ENCODE results near the gene IFT88. TPM values are rescaled to one million over a fixed set of nuclear protein-coding genes. Genes with fewer than 3 reads are reported as not detected.

Gene IFT88
- total and polyA plus RNA-seq, 2 of the 4 experiments (the other 2 are of a cell fraction) = 5.5 to 8.6 TPM

DNA sequence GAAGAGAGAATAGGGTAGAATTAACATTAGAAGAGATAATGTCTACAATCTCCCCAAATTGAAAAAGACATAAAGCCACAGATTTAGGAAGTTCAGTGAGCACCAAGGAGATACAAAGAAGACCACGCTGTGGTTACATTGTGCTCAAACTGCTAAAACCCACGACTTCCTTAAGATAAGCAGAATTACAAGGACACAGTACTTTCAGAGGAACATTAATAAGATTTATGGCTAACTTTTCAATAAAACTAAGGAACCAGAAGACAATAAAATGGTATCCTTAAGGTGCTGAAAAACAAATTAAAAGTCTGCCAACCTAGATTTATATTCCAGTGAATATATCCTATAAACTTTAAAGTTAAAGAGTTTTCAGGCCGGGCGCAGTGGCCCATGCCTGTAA is 129.1 kb downstream of the IFT88 start:
- H4K5ac ChIP-seq (ENCODE audit: low read depth, low read length) = no peak overlapping the region
- no peak overlapping the region for H3K4ac ChIP-seq (ENCODE audit: low read depth, low read length)
- intact Hi-C loops (cut with micrococcal nuclease) (no loop called here), dilution Hi-C loops (cut with HindIII; ENCODE audit: low sequenced_read_pairs, unreplicated experiment) (no loop called here), in situ Hi-C loops (cut with MboI; ENCODE audit: low sequenced_read_pairs) (no loop called here)
- no peak overlapping the region for H2BK120ac ChIP-seq (ENCODE audit: low read depth, low read length)
- no peak overlapping the region for H2BK5ac ChIP-seq (ENCODE audit: low read depth, low read length, poor library complexity, severe bottlenecking)
- no peaks in the 10 kb centered on the region for H3K9me3 ChIP-seq (ENCODE audit: control insufficient read depth, insufficient read depth, low read length)
- no peaks in the 10 kb centered on the region for H3K36me3 ChIP-seq (ENCODE audit: control insufficient read depth, insufficient read depth, low read length)
- no peak overlapping the region for H4K91ac ChIP-seq (ENCODE audit: insufficient read depth, low read depth, low read length)
- no TSS peak for BruUV-seq (replicated peaks)
- no peak overlapping the region for H2BK15ac ChIP-seq (ENCODE audit: low read depth, low read length)
- no peak overlapping the region for H3K4me2 ChIP-seq (ENCODE audit: low read depth, low read length)
- ChIA-PET POLR2A (ENCODE audit: unreplicated experiment) (no interaction called here), CTCF (no interaction called here)
- no CpG with 5 or more reads among the region's 4 CpGs for WGBS, 2 experiments (ENCODE audit: extremely low coverage in 2 of 2, insufficient read length in 1 of 2)
- peaks cover 2% of the 10 kb centered on the region; the same call in 1 of the 2 replicates for H3K4me1 ChIP-seq (ENCODE audit: control insufficient read depth, insufficient read depth, low read length)
- DNase-seq (no peak), ATAC-seq (ENCODE audit: low read depth) (no peak)
- no peak overlapping the region for H2AFZ ChIP-seq (replicated peaks; ENCODE audit: low read length, poor library complexity)
- no peaks in the 10 kb centered on the region for H4K20me1 ChIP-seq (ENCODE audit: insufficient read depth, low read length)
- H3K23ac ChIP-seq (ENCODE audit: low read depth, low read length) = no peak overlapping the region
- peaks cover 4% of the 10 kb centered on the region; the same call in 1 of the 2 replicates for H3K9me1 ChIP-seq (ENCODE audit: insufficient read depth, low read length)
- H3K56ac ChIP-seq (ENCODE audit: extremely low read depth, insufficient read depth, low read length) = no peak overlapping the region
- no peaks in the 10 kb centered on the region for H3K27me3 ChIP-seq (ENCODE audit: control insufficient read depth, insufficient read depth, low read length)
- no peak overlapping the region for H2BK20ac ChIP-seq (ENCODE audit: low read depth, low read length)
- TF ChIP-seq, protein P1, sequence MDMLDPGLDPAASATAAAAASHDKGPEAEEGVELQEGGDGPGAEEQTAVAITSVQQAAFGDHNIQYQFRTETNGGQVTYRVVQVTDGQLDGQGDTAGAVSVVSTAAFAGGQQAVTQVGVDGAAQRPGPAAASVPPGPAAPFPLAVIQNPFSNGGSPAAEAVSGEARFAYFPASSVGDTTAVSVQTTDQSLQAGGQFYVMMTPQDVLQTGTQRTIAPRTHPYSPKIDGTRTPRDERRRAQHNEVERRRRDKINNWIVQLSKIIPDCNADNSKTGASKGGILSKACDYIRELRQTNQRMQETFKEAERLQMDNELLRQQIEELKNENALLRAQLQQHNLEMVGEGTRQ (IDR thresholded peaks at IDR 0.05; ENCODE audit: low read depth, low read length) = no peak
- TF ChIP-seq MAFK (IDR thresholded peaks at IDR 0.05; ENCODE audit: low read depth, low read length) = no peak
- TF ChIP-seq CEBPB (IDR thresholded peaks at IDR 0.05; ENCODE audit: low read depth, low read length) = no peak
- TF ChIP-seq FOS (IDR thresholded peaks at IDR 0.05; ENCODE audit: low read depth, low read length) = no peak
- TF ChIP-seq RAD21 (IDR thresholded peaks at IDR 0.05; ENCODE audit: low read length) = no peak
- TF ChIP-seq BHLHE40 (IDR thresholded peaks at IDR 0.05; ENCODE audit: low read depth, low read length) = no peak
- H3K9ac ChIP-seq (ENCODE audit: low read depth, low read length) = no peak overlapping the region
- no peak overlapping the region for H3K18ac ChIP-seq (ENCODE audit: low read depth, low read length)
- no peaks in the 10 kb centered on the region for H3K79me1 ChIP-seq (ENCODE audit: low read depth in 1 of 2, low read length in 2 of 2)
- no peak overlapping the region for H2AK9ac ChIP-seq (replicated peaks; ENCODE audit: low read depth, low read length, poor library complexity)
- no peak overlapping the region for H3K4me3 ChIP-seq (ENCODE audit: insufficient read depth, low read depth, low read length)
- H4K8ac ChIP-seq (ENCODE audit: low read depth in 2 of 2, low read length in 2 of 2) = no peak overlapping the region
- no peak overlapping the region for H3K27ac ChIP-seq (ENCODE audit: insufficient read depth, low read length)
- H3K14ac ChIP-seq (replicated peaks; ENCODE audit: low read depth, low read length) = no peak overlapping the region
- no peak overlapping the region for H2AK5ac ChIP-seq (ENCODE audit: low read depth, low read length)

Data from IMR-90 (cell line).